Activated T-helper 9 cell treated with anti-CD3 and anti-CD28 coated beads, Interleukin-2, amount 50 U/mL, for 16 hours (primary cell): Measurements from ENCODE around the gene TBX5.

ENCODE experiments used
- DNase-seq: peaks from one replicate; pipeline ENCODE4 v3.0.0-alpha.2; 2020; ENCODE audit warnings: low read depth

The TBX5 gene

GRCh38 chr12:114319422-114319821 is 86.5 kb downstream of the TBX5 start:
- DNase-seq = no peak

GRCh38 chr12:114318984-114319383 is 87.0 kb downstream of the TBX5 start:
- DNase-seq = no peak

GRCh38 chr12:114316076-114316475 is 89.9 kb downstream of the TBX5 start:
- DNase-seq = no peak

GRCh38 chr12:114314974-114315720 is 90.8 kb downstream of the TBX5 start:
- DNase-seq = no peak

GRCh38 chr12:114314403-114314802 is 91.5 kb downstream of the TBX5 start:
- no peak for DNase-seq

- DNase-seq = no peak
Measured at GRCh38 chr12:114313910-114314309, 92.0 kb downstream of the TBX5 start.

GRCh38 chr12:114311974-114312373 is 94.0 kb downstream of the TBX5 start:
- DNase-seq = no peak

- DNase-seq = no peak
Measured at GRCh38 chr12:114306646-114307045, 99.3 kb downstream of the TBX5 start.

- no peak for DNase-seq
Measured at GRCh38 chr12:114305446-114305845, 100.5 kb downstream of the TBX5 start.
